KOPT-K1 (cell line): ENCODE data around the gene BROX.
"Not testable (repeated sequence)": the region's sequence is repeated elsewhere in the genome, so short reads cannot be mapped to it uniquely, and the experiment has no call there.

Experiments used
- H3K27ac ChIP-seq: fragments of 200-600 bp; sonication (generic); 2 replicates; pipeline ENCODE4 v1.5.1; 2016; ENCODE audit warnings: antibody characterized with exemption, mild to moderate bottlenecking, low read depth, low read length; ENCODE audit not compliant: poor library complexity, severe bottlenecking
- H3K36me3 ChIP-seq: fragments of 200-600 bp; sonication (generic); 2 replicates; pipeline ENCODE4 v1.5.1; 2017; ENCODE audit warnings: antibody characterized with exemption, mild to moderate bottlenecking, low read length, moderate library complexity; ENCODE audit not compliant: insufficient read depth
- H3K9me3 ChIP-seq: fragments of 200-600 bp; sonication (generic); 2 replicates; pipeline ENCODE4 v1.5.1; 2017; ENCODE audit warnings: antibody characterized with exemption, low read length, mild to moderate bottlenecking; ENCODE audit not compliant: insufficient read depth, poor library complexity, severe bottlenecking

Gene BROX

DNA sequence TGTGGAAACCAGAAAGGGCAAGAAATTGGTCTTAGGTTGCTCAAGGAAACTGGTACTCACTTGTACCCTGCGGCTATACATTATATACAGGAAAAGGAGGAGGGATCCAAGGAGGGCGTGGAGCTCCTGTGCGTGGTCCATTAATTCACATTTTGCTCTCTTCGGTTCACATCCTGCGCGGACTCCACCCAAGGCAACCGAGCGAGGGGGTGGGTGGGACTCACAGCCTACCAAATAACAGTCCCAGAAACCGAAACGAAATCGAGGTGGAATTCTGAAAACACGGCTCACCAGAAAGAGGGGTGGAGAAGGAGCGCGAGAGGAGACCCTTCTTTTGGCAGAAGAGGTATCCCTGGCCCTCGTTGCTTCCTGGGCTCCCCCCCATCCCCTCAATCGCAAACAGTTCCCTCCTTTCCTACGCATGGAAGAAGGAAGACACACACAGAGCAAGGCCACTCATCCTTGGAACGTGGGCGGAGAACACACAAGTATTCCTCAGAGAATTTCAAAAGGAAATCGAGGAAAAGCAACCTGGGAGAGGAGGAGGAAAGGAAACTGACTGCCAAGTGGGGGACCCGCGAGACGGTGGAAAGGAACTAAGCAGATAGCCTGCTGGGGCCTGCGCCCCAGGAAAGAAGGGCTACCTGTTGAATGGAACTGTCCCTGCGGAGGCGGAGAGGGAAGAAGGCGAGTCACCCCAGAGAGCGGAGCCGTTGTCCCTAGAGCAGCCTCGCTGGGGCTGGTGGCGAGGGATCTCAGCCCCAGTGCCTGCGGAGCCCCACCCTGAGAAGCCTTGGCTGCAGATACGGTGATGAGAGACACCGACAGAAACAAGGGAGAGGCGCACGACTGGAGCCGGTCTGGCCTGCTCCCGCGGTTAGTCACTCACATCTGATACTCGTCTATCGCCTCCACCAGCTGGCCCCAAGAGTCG lies 778 bp upstream of the BROX start:
- H3K9me3 ChIP-seq = no peaks in the 10 kb centered on the region
- peaks cover 14% of the 10 kb centered on the region for H3K36me3 ChIP-seq
- H3K27ac ChIP-seq = peak overlapping the region; percentile 97

DNA sequence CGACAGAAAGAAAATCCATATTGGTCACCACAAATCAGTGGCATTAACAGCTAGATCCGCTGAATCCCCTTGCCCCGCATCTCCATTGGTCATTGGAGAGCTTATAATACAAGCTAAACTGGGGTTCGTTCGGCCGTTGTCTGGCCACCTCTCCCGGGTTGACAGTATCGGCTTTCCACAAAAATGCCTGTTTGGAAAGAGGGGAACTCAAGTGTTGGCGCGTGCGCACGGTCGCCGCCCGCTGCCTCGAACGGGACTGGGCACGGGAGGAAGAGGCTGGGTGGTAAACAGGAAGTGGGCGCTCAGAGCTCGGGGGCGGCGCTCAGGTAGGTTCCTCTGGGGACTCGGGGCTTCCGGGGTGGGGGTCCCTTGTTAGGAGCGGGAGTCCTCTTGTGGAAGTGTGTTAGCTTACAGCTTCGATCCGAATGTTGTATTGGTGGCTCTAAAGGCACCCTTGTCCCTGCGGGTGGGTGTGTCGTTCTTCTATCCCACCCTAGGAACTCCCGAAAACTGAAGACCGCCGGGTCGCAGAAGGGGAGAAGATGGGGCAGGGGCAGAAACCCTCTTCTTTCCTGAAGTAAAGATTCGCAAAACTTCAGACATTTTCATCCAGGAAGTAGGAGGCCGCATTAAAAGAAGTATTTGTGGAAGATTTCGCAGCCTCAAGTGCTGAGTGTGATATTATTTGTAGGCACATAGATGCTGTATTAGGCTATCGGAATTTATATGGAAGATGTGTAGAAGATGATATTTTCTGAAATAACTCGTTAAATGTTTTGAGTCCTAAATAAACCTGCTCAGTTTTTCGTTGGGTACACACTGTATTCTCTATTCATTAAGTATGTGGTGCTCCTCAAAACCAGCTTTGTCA lies 962 bp downstream of the BROX start:
- Histone ChIP-seq H3K36me3 (peaks cover 23% of the 10 kb centered on the region), H3K27ac (peak overlapping the region; percentile 97), H3K9me3 (no peaks in the 10 kb centered on the region)

DNA sequence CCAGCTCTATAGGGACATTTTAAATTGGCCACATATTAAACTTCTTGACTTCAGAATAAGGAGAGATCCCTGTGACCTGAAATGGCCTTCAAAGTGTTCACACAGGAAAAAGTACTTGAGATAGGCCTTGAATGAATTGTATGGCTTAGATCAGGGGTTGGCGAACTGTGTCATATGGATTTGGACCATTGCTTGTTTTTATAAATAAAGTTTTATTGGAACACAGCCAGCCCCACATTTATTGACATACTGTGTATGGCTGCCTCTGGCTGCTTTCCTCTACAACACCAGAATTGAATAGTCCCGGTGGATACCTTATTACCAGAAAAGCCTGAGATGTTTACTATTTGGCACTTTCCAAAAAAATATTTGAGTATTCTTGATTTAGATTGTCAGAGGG lies 4.0 kb downstream of the BROX start:
- H3K27ac ChIP-seq = no peak overlapping the region
- no peaks in the 10 kb centered on the region for H3K9me3 ChIP-seq
- peaks cover 52% of the 10 kb centered on the region for H3K36me3 ChIP-seq

DNA sequence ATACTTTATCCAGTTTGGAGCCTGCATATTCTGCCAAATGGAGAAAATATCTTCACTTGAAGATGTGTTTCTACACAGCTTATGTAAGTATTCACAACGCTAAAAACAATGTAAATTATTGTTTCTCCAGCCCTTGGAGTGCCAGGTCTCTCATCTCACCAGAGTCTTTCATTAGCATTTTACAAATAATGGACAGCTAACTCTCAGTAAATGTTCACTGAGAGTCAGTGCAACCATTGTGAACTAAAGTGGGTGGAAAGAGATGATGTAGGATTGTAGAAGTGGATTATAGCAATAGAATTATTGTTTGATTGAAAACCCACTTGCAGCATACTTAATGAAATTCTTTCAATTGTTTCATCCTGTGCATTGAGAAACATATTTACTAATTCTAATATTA lies 16.4 kb downstream of the BROX start:
- H3K9me3 ChIP-seq = no peaks in the 10 kb centered on the region
- peaks cover 97% of the 10 kb centered on the region for H3K36me3 ChIP-seq
- no peak overlapping the region for H3K27ac ChIP-seq

DNA sequence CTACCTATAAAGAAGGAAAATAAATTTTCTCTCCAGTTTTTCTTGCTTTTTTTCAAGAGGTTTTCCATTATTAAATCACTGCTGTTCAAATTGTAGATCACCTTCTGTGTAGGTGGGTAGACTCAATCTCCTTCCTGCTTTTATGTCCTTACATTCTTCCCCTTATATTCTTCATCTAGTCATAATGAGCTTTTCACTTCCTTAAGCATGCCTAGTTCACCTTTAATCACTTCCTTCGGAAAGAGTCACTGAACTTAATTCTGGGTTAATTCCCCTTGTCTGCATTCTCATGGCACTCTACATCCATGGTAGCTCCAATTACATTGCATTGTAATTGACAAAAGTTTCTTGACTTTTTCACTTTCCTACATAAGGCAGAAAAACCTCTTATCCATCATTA lies 18.5 kb downstream of the BROX start:
- peaks cover 96% of the 10 kb centered on the region for H3K36me3 ChIP-seq
- H3K9me3 ChIP-seq = no peaks in the 10 kb centered on the region
- H3K27ac ChIP-seq = no peak overlapping the region

DNA sequence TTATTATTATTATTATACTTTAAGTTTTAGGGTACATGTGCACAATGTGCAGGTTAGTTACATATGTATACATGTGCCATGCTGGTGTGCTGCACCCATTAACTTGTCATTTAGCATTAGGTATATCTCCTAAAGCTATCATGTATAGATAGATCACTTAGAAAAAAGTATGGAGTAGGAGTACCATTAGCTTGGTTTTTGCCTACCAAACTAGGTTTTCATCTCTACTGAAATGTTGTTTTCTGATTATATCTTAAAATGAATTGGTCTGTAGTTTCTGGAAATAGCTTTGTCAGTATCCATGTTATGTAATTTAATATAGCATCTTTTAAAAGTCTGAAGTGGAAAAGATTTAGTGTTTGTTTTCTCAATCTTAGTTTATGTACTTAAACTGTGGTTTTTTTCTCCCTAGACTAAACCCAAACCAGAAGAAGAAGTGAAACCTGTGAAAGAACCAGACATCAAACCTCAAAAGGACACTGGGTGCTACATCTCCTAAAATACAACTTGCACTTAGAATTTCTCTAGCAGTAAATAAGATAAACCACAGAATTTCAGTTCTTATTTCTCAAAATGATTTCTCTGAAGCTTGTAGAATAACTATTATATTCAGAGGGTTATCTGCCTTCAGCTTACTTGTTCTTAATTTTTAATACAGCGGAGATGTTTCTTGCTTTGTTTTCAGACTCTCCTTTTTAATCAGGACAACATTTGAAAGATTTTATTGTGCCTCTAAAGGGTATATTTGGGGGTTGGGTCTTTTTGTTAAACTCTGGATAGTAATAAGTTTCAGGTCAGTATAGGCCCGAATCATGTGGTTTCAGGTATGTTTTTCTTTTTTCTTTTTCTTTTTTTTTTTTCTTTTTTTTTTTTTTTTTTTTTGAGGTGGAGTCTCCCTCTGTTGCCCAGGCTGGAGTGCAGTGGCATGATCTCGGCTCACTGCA lies 20.1 kb downstream of the BROX start:
- Histone ChIP-seq H3K9me3 (no peaks in the 10 kb centered on the region), H3K27ac (no peak overlapping the region), H3K36me3 (peaks cover 86% of the 10 kb centered on the region)

DNA sequence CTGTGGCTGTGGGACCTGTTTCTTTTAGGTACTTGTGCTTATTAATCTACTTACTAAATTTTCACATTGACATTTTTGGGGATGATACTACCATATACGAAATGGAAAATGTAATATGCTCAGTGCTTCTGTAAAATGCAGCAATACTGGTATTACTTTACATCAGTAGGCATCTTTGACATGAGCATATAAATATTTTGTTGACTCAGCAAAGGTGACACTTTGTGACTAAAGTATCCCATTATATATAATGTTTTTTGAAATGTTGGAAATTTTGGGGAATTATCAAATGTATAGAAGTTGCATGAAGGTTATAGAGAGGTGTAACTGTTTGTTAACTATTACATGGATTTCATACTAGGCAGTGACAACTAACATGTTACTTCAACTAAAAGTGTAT lies 22.4 kb downstream of the BROX start:
- Histone ChIP-seq H3K27ac (no peak overlapping the region), H3K36me3 (peaks cover 66% of the 10 kb centered on the region), H3K9me3 (no peaks in the 10 kb centered on the region)

DNA sequence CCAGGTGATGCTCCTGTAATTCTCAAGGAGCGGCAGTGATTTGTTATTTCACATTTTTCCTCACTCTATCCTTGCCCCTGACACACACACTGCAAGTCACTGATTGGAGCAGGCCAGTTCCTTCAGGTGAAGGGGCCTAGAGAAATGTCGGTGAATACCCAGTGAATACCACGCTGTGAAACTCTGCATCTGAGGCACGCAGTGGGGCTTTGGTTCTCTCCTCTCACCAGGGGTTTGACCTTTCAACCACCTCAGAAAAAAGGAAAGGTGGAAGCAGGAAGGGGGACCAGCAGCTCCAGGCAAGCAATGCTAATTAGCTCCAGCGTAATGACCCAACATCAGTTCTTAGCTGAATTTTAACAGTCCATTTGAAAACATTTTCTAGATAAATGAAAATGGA lies 24.1 kb downstream of the BROX start:
- H3K36me3 ChIP-seq = peaks cover 49% of the 10 kb centered on the region
- no peaks in the 10 kb centered on the region for H3K9me3 ChIP-seq
- no peak overlapping the region for H3K27ac ChIP-seq

DNA sequence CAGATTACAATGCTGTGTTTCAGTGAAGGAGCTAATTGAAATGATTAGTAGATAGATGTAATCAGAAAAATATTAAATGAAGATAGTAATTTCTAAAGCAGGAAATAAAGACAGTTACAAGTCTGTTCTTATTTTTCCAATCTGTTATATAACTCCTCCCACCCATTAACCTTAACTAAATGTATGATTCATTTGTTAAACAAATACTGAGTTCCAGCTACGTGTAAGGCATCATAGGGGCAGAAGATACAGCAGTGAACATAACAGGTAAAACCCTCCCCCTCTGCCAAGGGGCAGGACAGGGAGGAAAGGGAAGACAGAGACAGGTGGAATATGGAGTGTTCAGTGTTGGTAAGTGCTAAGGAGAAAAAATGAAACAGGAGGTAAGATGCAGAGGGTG lies 24.6 kb downstream of the BROX start, which contains the start of gene FAM177B:
Gene FAM177B (plus strand): TSS at position 231 of the 400 bp plus-strand sequence. CDS start 9,344 bp downstream, outside the sequence.
- Histone ChIP-seq H3K9me3 (no peaks in the 10 kb centered on the region), H3K27ac (no peak within 1 kb of the TSS), H3K36me3 (peaks cover 44% of the 10 kb centered on the region)

DNA sequence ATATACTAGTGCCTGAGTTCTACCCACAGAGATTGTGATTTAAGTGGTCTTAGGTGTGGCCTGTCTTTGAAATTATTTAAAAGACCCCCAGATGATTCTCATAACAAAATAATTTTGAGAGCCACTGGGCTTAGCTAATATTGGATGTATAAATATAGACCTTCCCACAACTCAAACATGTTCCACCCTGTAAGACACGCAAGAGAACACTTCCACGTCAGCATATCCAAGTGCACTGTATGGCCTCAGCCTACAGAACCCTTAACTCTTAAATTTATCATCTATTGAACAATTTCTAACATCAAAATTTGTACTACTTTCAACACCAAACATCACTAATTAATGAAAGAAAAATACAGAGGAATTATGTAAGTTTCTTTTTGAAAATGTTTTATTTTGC lies 27.1 kb downstream of the BROX start:
- no peak overlapping the region for H3K27ac ChIP-seq
- H3K9me3 ChIP-seq = no peaks in the 10 kb centered on the region
- H3K36me3 ChIP-seq = peaks cover 20% of the 10 kb centered on the region

DNA sequence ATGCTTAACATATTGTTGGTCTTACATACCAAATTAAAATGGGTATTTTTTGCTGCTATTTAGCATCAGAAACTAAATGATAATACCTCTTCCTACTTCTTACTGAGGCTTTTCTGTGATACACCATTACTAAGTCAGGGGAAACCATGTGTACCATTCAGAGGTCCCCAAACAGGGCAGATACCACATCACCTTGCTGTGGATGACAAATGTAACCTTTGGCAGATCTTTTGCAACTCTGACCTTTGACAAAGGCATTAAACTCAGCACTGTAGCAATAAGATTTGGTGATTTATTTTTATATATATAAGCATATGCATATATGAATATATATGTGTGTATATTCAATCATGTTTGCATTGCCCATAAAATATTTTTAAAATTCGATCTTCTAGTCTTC lies 27.6 kb downstream of the BROX start:
- Histone ChIP-seq H3K27ac (no peak overlapping the region), H3K36me3 (peaks cover 15% of the 10 kb centered on the region), H3K9me3 (no peaks in the 10 kb centered on the region)

DNA sequence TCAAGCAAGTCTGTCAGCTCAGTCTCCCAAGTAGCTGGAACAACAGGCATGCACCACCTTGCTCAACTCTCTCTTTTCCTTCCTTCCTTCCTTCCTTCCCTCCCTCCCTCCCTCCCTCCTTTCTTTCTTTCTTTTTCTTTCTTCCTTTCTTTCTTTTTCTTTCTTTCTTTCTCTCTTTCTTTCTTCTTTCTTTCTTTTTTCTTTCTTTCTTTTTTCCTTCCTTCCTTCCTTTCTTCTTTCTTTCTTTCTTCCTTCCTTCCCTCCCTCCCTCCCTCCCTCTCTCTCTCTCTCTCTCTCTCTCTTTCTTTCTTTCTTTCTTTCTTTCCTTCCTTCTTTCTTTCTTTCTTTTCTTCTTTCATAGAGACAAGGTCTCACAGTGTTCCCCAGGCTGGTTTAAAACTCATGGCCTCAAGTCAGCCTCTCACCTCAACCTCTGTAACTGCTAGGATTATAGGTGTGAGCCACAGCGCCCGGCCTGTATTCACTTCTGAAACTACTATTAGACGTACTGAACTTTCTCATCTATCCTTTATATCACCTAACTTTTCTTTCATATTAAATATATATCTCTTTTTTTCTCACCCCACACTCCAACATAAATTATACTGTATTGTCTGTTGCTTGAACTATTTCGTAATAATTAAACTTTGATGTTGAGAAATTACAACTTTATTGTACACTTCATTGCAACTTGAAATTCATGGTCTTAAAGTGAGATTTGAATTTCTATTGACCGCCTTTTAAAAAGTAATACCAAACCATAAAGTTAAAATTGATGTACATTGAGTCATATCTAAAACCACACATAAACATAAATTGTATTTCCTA lies 29.5 kb downstream of the BROX start:
- H3K36me3 ChIP-seq, H3K27ac ChIP-seq, H3K9me3 ChIP-seq: not testable (repeated sequence)

DNA sequence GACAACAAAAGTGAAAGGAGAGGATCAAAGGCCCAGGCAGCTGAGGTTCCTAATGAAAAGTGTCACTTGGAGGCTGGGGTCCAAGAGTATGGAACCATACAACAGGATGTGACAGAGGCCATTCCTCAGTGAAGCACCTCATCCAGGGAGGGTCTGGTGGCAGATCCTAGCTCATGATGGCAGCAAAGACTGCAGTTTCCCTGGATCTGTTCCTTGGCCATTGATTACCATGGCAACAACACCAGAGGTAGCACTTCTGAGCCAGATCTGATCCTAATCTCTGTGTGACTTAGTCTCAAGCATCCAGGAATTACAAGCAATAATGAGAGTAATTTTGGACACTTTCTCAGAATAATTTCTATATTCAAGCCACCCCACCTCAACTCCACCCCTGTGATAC lies 37.6 kb downstream of the BROX start:
- H3K27ac ChIP-seq = no peak overlapping the region
- no peaks in the 10 kb centered on the region for H3K36me3 ChIP-seq
- no peaks in the 10 kb centered on the region for H3K9me3 ChIP-seq

DNA sequence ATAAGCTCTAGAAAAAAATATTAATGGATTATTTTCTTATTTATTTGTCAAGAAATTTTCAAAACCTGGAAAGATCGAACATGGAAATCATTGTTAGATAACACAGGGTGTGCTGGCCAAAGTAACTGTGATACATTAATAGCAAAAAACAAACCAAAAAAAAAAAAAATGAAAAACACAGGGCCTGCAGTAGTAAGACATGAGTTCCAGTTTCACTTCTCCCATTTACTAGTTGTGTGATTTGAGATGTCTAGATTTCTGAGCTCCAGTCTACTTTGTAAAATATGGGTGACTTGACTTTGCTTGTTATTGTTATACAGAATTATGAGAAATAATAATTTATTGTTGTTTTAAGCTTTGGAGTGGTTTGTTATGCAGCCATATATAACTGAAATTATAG lies 38.3 kb downstream of the BROX start:
- H3K27ac ChIP-seq = no peak overlapping the region
- H3K36me3 ChIP-seq = no peaks in the 10 kb centered on the region
- H3K9me3 ChIP-seq = no peaks in the 10 kb centered on the region
